Mucosa of rectum (tissue), 2 donors: ENCODE measurements around the gene SATL1.
"Not testable (repeated sequence)": the region's sequence is repeated elsewhere in the genome, so short reads cannot be mapped to it uniquely, and the experiment has no call there.

Source experiments
- H3K27ac ChIP-seq, 2 donors: one replicate each; pipeline ENCODE4 v1.7.0; 2013; ENCODE audit warnings: inconsistent platforms in 2 of 2, low read depth in 2 of 2, low read length in 2 of 2
- H3K27me3 ChIP-seq, 2 donors: one replicate each; pipeline ENCODE4 v1.7.0; 2013; ENCODE audit warnings: low read length in 2 of 2; ENCODE audit not compliant: control insufficient read depth in 2 of 2, insufficient read depth in 2 of 2
- H3K36me3 ChIP-seq, 2 donors: one replicate each; pipeline ENCODE4 v1.7.0; 2013; ENCODE audit warnings: low read length in 2 of 2; ENCODE audit not compliant: control insufficient read depth in 2 of 2, insufficient read depth in 2 of 2
- H3K4me1 ChIP-seq, 2 donors: one replicate each; pipeline ENCODE4 v1.7.0; 2013; ENCODE audit warnings: low read length in 2 of 2, mild to moderate bottlenecking in 1 of 2; ENCODE audit not compliant: control insufficient read depth in 2 of 2, insufficient read depth in 2 of 2
- H3K4me3 ChIP-seq, 2 donors: one replicate each; pipeline ENCODE4 v1.7.0; 2013; ENCODE audit warnings: low read length in 2 of 2
- H3K9ac ChIP-seq, 2 donors: one replicate each; pipeline ENCODE4 v1.7.0; 2013; ENCODE audit warnings: low read length in 2 of 2, low read depth in 1 of 2, mild to moderate bottlenecking in 1 of 2
- H3K9me3 ChIP-seq, 2 donors: one replicate each; pipeline ENCODE4 v1.7.0; 2013; ENCODE audit warnings: low read length in 2 of 2; ENCODE audit not compliant: control insufficient read depth in 2 of 2
- donor health status: healthy.
- donor health status: Normal muscosa, but diverticular disease.

Gene SATL1

DNA sequence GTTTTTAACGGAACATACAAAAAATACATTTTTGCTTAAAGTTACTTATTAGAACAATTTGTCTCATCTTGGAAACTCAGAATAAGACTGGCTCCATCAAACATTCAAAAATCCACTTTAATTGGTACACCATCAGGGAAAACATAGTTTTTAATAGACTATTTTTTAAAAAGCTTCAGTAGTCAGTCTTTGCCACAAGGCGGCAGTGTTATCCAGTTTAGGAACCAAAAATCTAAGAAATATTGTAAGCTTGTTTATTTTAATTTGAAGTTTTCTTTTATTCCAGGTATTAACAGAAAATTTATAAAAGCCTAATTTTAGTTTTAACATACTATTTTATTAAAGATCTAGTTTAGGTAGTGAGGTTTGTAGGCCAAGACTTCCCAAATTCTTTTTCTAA lies 132.2 kb downstream of the SATL1 start:
- Histone ChIP-seq H3K27me3 (peaks cover 0 to 3% of the 10 kb centered on the region in 2 donors), H3K4me3 (no peak overlapping the region), H3K36me3 (no peaks in the 10 kb centered on the region), H3K4me1 (peaks cover 2 to 3% of the 10 kb centered on the region in 2 donors), H3K27ac (no peak overlapping the region), H3K9ac (no peak overlapping the region), H3K9me3 (no peaks in the 10 kb centered on the region)

DNA sequence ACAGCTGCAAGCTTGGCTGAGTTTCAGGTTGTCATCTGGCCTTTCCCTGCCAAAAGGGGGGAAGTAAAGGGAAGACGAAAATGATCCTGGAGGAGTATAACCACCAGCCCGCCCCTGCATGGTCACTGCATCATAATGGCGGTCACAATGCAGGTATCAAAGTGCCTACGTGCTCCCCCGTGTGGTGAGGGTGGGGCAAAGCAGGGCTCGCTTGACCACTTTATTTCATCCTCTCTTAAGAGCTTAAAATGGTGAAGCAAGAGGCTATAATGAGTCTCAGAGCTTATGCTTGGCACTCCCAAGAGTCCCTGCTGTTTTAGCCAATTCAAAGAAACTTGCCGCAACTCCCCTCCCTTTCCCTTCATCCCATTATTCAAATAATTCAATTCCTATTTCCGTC lies 134.3 kb downstream of the SATL1 start:
- Histone ChIP-seq H3K4me1 (peaks cover 2 to 3% of the 10 kb centered on the region in 2 donors), H3K27ac (no peak overlapping the region), H3K27me3 (peaks cover 0 to 3% of the 10 kb centered on the region in 2 donors), H3K36me3 (no peaks in the 10 kb centered on the region), H3K9ac (no peak overlapping the region), H3K4me3 (no peak overlapping the region), H3K9me3 (no peaks in the 10 kb centered on the region)

DNA sequence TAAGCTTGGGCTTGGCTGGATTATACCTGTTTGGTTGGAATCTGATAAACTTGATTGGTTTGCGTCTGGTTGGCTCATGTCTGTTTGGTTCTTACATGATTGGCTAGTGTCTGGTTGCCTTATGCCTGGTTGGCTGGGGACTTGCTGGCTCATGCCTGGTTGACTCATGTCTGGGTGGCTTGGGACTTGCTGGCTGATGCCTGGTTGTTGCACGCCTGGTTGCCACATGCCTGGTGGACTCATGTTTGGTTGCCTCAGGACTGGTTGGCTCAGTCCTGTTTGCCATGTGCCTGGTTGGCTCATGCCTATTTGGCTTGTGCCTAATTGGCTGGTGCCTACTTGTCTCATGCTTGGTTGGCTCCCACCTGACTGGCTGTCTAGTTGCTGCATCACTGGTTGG lies 135.4 kb downstream of the SATL1 start:
- Histone ChIP-seq H3K27me3 (peaks cover 0 to 3% of the 10 kb centered on the region in 2 donors), H3K9me3 (no peaks in the 10 kb centered on the region), H3K4me3 (no peak overlapping the region), H3K4me1 (peaks cover 2 to 3% of the 10 kb centered on the region in 2 donors), H3K9ac (no peak overlapping the region), H3K36me3 (no peaks in the 10 kb centered on the region), H3K27ac (no peak overlapping the region)

DNA sequence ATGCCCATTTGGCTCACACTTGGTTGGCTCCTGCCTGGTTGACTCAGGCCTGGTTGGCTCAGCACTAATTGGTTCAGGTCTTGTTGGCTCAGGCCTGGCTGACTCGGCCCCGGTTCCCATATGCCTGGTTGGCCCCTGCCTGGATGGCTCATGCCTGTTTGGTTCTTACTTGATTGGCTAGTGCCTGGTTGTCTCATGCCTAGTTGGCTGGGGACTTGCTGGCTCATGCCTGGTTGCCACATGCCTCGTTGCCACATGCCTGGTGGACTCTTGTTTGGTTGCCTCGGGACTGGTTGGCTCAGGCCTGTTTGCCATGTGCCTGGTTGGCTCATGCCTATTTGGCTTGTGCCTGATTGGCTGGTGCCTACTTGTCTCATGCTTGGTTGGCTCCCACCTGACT lies 136.2 kb downstream of the SATL1 start:
- no peak overlapping the region for H3K27ac ChIP-seq
- H3K4me1 ChIP-seq, result peaks cover 2 to 3% of the 10 kb centered on the region in 2 donors
- H3K9me3 ChIP-seq, result no peaks in the 10 kb centered on the region
- H3K27me3 ChIP-seq, result peaks cover 0 to 3% of the 10 kb centered on the region in 2 donors
- no peaks in the 10 kb centered on the region for H3K36me3 ChIP-seq
- H3K9ac ChIP-seq, result no peak overlapping the region
- H3K4me3 ChIP-seq, result no peak overlapping the region

DNA sequence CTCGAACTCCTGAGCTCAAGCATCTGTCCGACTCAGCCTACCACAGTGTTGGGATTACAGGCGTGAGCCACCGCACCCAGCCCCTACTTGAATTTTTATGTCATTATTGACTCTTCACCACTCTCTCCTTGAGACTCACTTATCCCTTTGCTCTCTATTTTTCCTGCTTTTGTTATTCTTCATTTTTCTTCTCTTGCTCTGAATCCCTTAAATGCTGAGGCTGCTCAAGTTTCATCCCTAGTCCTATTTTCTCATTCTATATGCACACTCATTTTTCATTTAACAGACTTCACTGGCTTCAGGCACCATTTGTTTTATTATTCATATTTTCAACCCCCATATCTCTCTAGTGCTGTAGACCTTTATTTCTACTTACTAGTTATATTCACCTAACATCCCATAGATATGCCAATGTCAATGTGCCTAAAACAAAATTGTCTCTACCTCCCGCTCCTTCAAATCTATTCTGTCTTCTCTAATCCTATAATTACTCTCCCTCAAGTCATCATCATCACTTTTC lies 154.2 kb downstream of the SATL1 start:
- Histone ChIP-seq H3K27ac (no peak overlapping the region), H3K27me3 (peaks cover 0 to 2% of the 10 kb centered on the region in 2 donors), H3K9ac (no peak overlapping the region), H3K9me3 (no peaks in the 10 kb centered on the region), H3K4me3 (no peak overlapping the region), H3K36me3 (no peaks in the 10 kb centered on the region), H3K4me1 (no peaks in the 10 kb centered on the region)

DNA sequence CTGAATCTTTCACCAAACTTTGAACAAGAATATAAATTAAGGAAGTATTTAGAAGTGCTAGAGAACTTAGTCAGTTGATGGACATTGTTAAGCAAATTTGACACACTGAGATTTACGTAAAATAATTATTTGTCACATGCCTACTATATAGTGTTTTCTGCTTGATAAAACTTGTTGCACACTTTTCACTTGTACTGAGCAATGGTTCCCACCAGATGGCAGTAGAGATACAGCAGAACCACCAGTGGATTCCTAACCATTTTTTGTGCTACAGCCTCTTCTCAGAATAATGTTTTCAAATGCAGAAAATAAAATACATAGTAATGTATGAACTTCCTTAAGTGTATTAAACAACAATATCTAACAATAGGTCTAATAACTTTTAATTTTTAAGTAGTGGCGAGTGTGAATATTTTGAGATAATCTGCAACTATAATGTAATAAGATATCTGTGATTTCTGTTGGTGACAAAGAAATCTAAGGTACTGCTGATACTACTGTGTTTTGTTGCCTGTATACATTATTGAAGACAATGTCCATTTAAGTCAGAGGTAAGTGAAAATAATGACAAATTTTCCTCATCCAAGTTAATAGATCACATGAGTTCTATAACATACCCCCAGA lies 158.7 kb downstream of the SATL1 start:
- H3K27ac ChIP-seq, result no peak overlapping the region
- no peak overlapping the region for H3K9ac ChIP-seq
- no peak overlapping the region for H3K4me3 ChIP-seq
- no peaks in the 10 kb centered on the region for H3K27me3 ChIP-seq
- H3K4me1 ChIP-seq, result no peaks in the 10 kb centered on the region
- H3K36me3 ChIP-seq, result no peaks in the 10 kb centered on the region
- H3K9me3 ChIP-seq, result no peaks in the 10 kb centered on the region

DNA sequence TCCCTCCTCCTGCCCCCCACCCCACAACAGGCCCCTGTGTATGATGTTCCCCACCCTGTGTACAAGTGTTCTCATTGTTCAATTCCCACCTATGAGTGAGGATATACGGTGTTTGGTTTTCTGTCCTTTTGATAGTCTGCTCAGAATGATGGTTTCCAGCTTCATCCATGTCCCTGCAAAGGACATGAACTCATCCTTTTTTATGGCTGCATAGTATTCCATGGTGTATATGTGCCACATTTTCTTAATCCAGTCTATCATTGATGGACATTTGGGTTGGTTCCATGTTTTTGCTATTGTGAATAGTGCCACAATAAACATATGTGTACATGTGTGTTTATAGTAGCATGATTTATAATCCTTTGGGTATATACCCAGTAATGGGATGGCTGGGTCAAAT lies 166.3 kb downstream of the SATL1 start:
- H3K27me3 ChIP-seq, H3K36me3 ChIP-seq, H3K4me3 ChIP-seq, H3K9ac ChIP-seq, H3K9me3 ChIP-seq, H3K27ac ChIP-seq, H3K4me1 ChIP-seq: not testable (repeated sequence)

DNA sequence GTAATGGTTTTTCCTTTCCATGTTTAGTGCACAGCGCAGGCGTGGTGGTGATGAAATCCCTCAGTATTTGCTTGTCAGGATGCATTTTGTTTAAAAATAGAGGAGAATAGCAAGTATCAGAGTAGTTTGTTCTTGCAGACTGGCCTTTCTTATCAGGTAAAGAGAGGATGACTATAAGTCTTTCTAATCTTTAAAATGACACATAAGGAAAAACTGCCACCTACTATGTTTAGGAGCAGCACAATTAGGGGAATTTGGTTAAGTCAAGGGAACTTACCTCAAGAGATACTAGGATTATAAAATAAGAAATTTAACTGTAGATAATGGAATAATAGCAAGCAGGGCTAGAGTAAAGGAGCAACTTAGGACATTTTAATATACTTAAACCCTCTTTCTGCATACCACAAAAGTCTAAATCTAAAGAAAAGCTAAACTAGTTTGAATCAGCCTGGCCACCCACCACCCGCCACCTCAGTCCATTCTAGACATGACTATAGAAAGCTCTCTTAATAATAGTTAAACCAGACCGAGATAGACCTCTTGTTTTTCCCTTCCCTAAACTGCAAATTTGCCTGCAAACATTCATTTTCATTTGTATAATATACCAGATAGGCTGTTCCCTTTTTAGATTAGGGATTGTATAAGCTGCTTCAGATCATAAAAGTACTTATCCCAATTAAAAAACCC lies 177.9 kb downstream of the SATL1 start:
- Histone ChIP-seq H3K4me1 (no peaks in the 10 kb centered on the region), H3K9ac (no peak overlapping the region), H3K27ac (no peak overlapping the region), H3K27me3 (no peaks in the 10 kb centered on the region), H3K4me3 (no peak overlapping the region), H3K36me3 (no peaks in the 10 kb centered on the region), H3K9me3 (no peaks in the 10 kb centered on the region)

DNA sequence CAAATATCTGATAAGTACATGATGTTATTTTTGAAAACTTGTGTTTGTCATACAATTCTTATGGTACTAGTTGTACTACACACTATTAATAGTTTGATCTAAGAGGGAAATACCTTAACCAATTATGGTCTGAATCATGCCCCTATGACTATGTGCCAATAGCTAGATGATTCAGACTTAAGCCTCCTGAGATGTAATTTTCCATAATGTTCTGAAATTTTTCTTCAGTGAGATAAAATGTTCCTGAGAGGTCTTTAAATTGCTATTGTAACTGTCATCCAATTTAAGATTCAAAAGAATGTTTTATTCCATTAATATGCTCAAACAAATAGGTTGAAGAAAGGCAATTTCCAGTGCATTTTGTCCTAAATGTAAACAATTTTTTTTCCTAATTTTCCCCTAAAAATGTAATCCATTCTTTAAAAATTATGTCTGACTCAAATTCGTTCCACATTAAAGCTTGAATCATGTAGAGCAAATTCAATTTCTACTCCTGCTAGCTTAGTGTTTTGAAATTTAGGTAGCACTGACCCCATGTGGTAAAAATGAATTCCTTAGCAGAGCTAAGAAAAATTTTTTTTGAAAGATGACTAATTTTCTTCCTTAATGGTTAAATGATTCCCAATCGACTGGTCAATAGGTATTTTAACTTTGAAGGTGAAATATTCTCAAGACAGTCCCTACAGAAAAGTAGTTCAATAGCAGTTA lies 190.8 kb downstream of the SATL1 start:
- Histone ChIP-seq H3K9me3 (no peaks in the 10 kb centered on the region), H3K9ac (no peak overlapping the region), H3K27ac (no peak overlapping the region)

DNA sequence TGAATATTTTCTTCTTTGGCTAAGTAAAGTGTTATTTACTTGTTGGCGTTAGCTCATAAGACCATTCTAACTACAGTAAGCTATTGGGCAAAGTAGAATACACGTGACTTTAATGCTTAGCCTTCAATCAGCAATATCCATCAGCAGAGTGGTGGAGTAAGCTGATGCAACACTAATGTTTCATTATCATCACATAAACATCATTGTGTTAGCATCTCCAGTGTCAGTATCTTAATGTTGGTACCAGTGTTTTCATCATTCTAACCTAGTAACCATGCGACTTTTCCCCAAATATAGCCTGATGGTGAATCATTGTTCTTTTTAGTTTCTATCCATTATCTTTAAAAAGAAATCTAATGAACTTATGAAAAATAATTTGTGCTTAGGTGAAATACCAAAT lies 191.4 kb downstream of the SATL1 start:
- H3K4me3 ChIP-seq, result no peak overlapping the region
- H3K27me3 ChIP-seq, result no peaks in the 10 kb centered on the region
- no peaks in the 10 kb centered on the region for H3K4me1 ChIP-seq
- no peaks in the 10 kb centered on the region for H3K9me3 ChIP-seq
- no peaks in the 10 kb centered on the region for H3K36me3 ChIP-seq
- H3K9ac ChIP-seq, result no peak overlapping the region
- no peak overlapping the region for H3K27ac ChIP-seq

More for the DNA sequence above, 190.8 kb downstream of the SATL1 start:
- Histone ChIP-seq H3K36me3 (no peaks in the 10 kb centered on the region), H3K27me3 (no peaks in the 10 kb centered on the region), H3K4me3 (no peak overlapping the region), H3K4me1 (no peaks in the 10 kb centered on the region)
